HCT116 (cell line): ENCODE data around the gene RIPOR3. TPM values are rescaled to one million over a fixed set of nuclear protein-coding genes. Genes with fewer than 3 reads are reported as not detected.

ENCODE experiments used
- ATAC-seq: fragments of 200-7000 bp; cut with Tn5 transposase; 2 replicates; pipeline ENCODE4 v1.9.1; 2020; ENCODE audit warnings: mild to moderate bottlenecking, moderate library complexity
- BruUV-seq: library from RNA; stranded (reverse); fragments of 400-500 nt; replicated peaks from 2 replicates; lab custom pipeline; 2021; lab: Mats Ljungman, UMichigan
- CTCF ChIA-PET: fragments of 300-600 bp; sonication (Branson Sonifier 250); formaldehyde crosslinking; loops from one replicate; lab custom pipeline; 2021; ENCODE audit warnings: antibody characterized with exemption; lab: Charles Lee
- POLR2A ChIA-PET: fragments of 300-600, 350-600 bp; sonication (Branson Sonifier 250); formaldehyde crosslinking; loops from one replicate; lab custom pipeline; 2021; ENCODE audit warnings: antibody characterized with exemption; lab: Charles Lee
- RAD21 ChIA-PET, 2 experiments: fragments of 300-600 bp; sonication (Branson Sonifier 250); formaldehyde crosslinking; loops; one replicate each; lab custom pipeline; 2023; ENCODE audit warnings: low total read pairs in 2 of 2; ENCODE audit not compliant: uncharacterized antibody in 2 of 2, unreplicated experiment in 2 of 2, low non-redundant PET in 1 of 2; lab: Charles Lee
- DNase-seq: peaks from one replicate; pipeline ENCODE4 v3.0.0-alpha.2; 2010; ENCODE audit warnings: low read depth, low spot score
- H2AFZ ChIP-seq: fragments of 200-600 bp; shearing (Covaris generic), sonication (generic); 2 replicates; pipeline ENCODE4 v1.6.1; 2017; ENCODE audit warnings: low read depth, mixed run types, mixed read lengths, antibody characterized with exemption, low read length; ENCODE audit not compliant: poor library complexity, severe bottlenecking
- H3K27ac ChIP-seq: 2 replicates; pipeline ENCODE4 v1.5.1; 2012; ENCODE audit warnings: low read depth, low read length
- H3K27me3 ChIP-seq: fragments of 200-600 bp; sonication (generic); 2 replicates; pipeline ENCODE4 v1.6.1; 2016; ENCODE audit warnings: mixed run types, low read length, mixed read lengths; ENCODE audit not compliant: insufficient read depth
- H3K36me3 ChIP-seq, 2 experiments: fragments of 200-500 bp in 1 of 2; fragments of 200-600 bp in 1 of 2; sonication (Bioruptor generic) in 1 of 2; sonication (generic) in 1 of 2; 2 replicates each; pipeline versions ENCODE4 v1.5.1 to v1.6.1; 2014 to 2016; ENCODE audit warnings: low read length in 2 of 2, inconsistent platforms in 1 of 2, mixed read lengths in 1 of 2, mixed run types in 1 of 2; ENCODE audit not compliant: insufficient read depth in 2 of 2, control insufficient read depth in 1 of 2
- H3K4me1 ChIP-seq, 2 experiments: fragments of 200-600 bp in 1 of 2; sonication (generic) in 1 of 2; 2 replicates each; pipeline versions ENCODE4 v1.5.1 to v1.6.1; 2012 to 2017; ENCODE audit warnings: low read length in 2 of 2, inconsistent platforms in 1 of 2, mild to moderate bottlenecking in 1 of 2, mixed read lengths in 1 of 2, mixed run types in 1 of 2, moderate library complexity in 1 of 2; ENCODE audit not compliant: insufficient read depth in 2 of 2, control insufficient read depth in 1 of 2
- H3K4me2 ChIP-seq: fragments of 200-600 bp; sonication (generic); 2 replicates; pipeline ENCODE4 v1.6.1; 2017; ENCODE audit warnings: mixed run types, low read length, mixed read lengths
- H3K4me3 ChIP-seq, 2 experiments: fragments of 200-600 bp in 1 of 2; sonication (generic) in 1 of 2; replicated peaks in 1 of 2; 2 replicates each; pipeline ENCODE4 v1.5.1; 2011 to 2016; ENCODE audit warnings: low read length in 2 of 2, control low read depth in 1 of 2, low read depth in 1 of 2, mild to moderate bottlenecking in 1 of 2, mixed read lengths in 1 of 2, mixed run types in 1 of 2
- H3K79me2 ChIP-seq: fragments of 200-600 bp; sonication (generic); 2 replicates; pipeline ENCODE4 v1.6.1; 2017; ENCODE audit warnings: mild to moderate bottlenecking, mixed run types, low read length, moderate library complexity, mixed read lengths; ENCODE audit not compliant: insufficient read depth
- H3K9ac ChIP-seq: fragments of 200-600 bp; sonication (generic); 2 replicates; pipeline ENCODE4 v1.6.1; 2016; ENCODE audit warnings: low read length, mixed read lengths
- H3K9me2 ChIP-seq: fragments of 200-600 bp; sonication (generic), shearing (Covaris generic); 2 replicates; pipeline ENCODE4 v1.6.1; 2017; ENCODE audit warnings: mixed run types, mild to moderate bottlenecking, moderate library complexity; ENCODE audit not compliant: insufficient read depth
- H3K9me3 ChIP-seq, 2 experiments: fragments of 200-500 bp in 1 of 2; fragments of 200-600 bp in 1 of 2; sonication (Bioruptor generic) in 1 of 2; sonication (generic) in 1 of 2; 2 replicates each; pipeline ENCODE4 v1.6.1; 2014 to 2017; ENCODE audit warnings: low read length in 2 of 2, mixed read lengths in 2 of 2, inconsistent platforms in 1 of 2, low read depth in 1 of 2, mild to moderate bottlenecking in 1 of 2, mixed run types in 1 of 2, moderate library complexity in 1 of 2; ENCODE audit not compliant: control insufficient read depth in 1 of 2, insufficient read depth in 1 of 2
- H4K20me1 ChIP-seq: fragments of 200-600 bp; sonication (generic), shearing (Covaris generic); 2 replicates; pipeline ENCODE4 v1.6.1; 2017; ENCODE audit warnings: mixed run types, mild to moderate bottlenecking, moderate library complexity; ENCODE audit not compliant: insufficient read depth
- ELF1 ChIP-seq: IDR thresholded peaks from 2 replicates; pipeline ENCODE4 v1.6.1; 2012; ENCODE audit warnings: low read depth, borderline replicate concordance
- EZH2 ChIP-seq: fragments of 200-600 bp; sonication (generic); IDR thresholded peaks from 2 replicates; pipeline ENCODE4 v1.6.1; 2017; ENCODE audit warnings: antibody characterized with exemption, mixed run types
- EZH2phosphoT487 ChIP-seq: fragments of 200-600 bp; IDR thresholded peaks from 2 replicates; pipeline ENCODE4 v1.6.1; 2018; ENCODE audit warnings: antibody characterized with exemption, borderline replicate concordance
- FOSL1 ChIP-seq: IDR thresholded peaks from 2 replicates; pipeline ENCODE4 v1.6.1; 2012; ENCODE audit warnings: low read depth
- JUND ChIP-seq: IDR thresholded peaks from 2 replicates; pipeline ENCODE4 v1.6.1; 2012
- REST ChIP-seq: IDR thresholded peaks from 2 replicates; pipeline ENCODE4 v1.6.1; 2012; ENCODE audit warnings: low read depth
- SP1 ChIP-seq: IDR thresholded peaks from 2 replicates; pipeline ENCODE4 v1.6.1; 2012; ENCODE audit warnings: low read depth
- YY1 ChIP-seq: IDR thresholded peaks from 2 replicates; pipeline ENCODE4 v1.6.1; 2011; ENCODE audit warnings: low read length, low read depth, moderate library complexity, mild to moderate bottlenecking; ENCODE audit not compliant: insufficient replicate concordance; ENCODE audit errors: extremely low read depth
- ZNF274 ChIP-seq: fragments of 200-500 bp; sonication (Bioruptor generic); IDR thresholded peaks from 2 replicates; pipeline ENCODE4 v1.6.1; 2014; ENCODE audit warnings: mild to moderate bottlenecking, low read depth, low read length, inconsistent platforms
- intact Hi-C: fragments of 100-400 bp; cut with micrococcal nuclease; formaldehyde crosslinking; loops from 2 replicates; pipeline ENCODE4 v1.10.0; 2022
- total RNA-seq: library from RNA; stranded (reverse); gene quantifications from one replicate; pipeline ENCODE4 v1.2.1, GENCODE V29; 2021; ENCODE audit not compliant: unreplicated experiment

The RIPOR3 gene
- total RNA-seq, 1 experiment from 2014 or later = 0.22 TPM

GRCh38 chr20:50589548-50590347 is 101.6 kb downstream of the RIPOR3 start:
- Histone ChIP-seq H3K4me3 (no peak overlapping the region), H3K4me2 (no peak overlapping the region), H3K27me3 (no peaks in the 10 kb centered on the region), H3K79me2 (no peaks in the 10 kb centered on the region), H3K9me2 (no peaks in the 10 kb centered on the region), H3K27ac (no peak overlapping the region), H3K9me3 (no peaks in the 10 kb centered on the region), H3K36me3 (peaks cover 0 to 2% of the 10 kb centered on the region in 2 experiments; a peak in 1 of 4 replicates), H3K4me1 (no peaks in the 10 kb centered on the region), H4K20me1 (no peaks in the 10 kb centered on the region), H2AFZ (no peak overlapping the region), H3K9ac (no peak overlapping the region)
- TF ChIP-seq YY1 (no peak), ZNF274 (no peak), SP1 (no peak), JUND (no peak), ELF1 (no peak), FOSL1 (no peak), REST (no peak), EZH2phosphoT487 (no peak), EZH2 (no peak)
- no peak for DNase-seq
- CTCF ChIA-PET = interaction anchor here (0.6 to 1.7 kb wide), 3 partner anchors 9 to 198 kb away, joined by 4 to 10 read pairs (median 5); no protein-coding TSS in a partner anchor
- POLR2A ChIA-PET = no interaction called here
- ATAC-seq = no peak
- intact Hi-C loops = loop anchor here (2.0 kb wide), 1 partner anchor 199 kb away; no protein-coding TSS in a partner anchor
- no TSS peak for BruUV-seq
- RAD21 ChIA-PET = interaction anchor here in 1 of 2 experiments (0.6 kb wide), 1 partner anchor 158 kb away, joined by 3 read pairs; no protein-coding TSS in a partner anchor
